ENCODE data around the gene CCDC134. TPM values are rescaled to one million over a fixed set of nuclear protein-coding genes. Genes with fewer than 3 reads are reported as not detected.

Gene CCDC134
- total RNA-seq, 1 donor from 2014 or later = 13.2 TPM

- H3K36me3 Mint-ChIP-seq (ENCODE audit: low read depth) = peaks cover 65% of the 10 kb centered on the region
- H3K9me3 Mint-ChIP-seq = no peaks in the 10 kb centered on the region
- peak overlapping the region; percentile 27 for H3K27ac Mint-ChIP-seq
- peaks cover 89% of the 10 kb centered on the region for H3K4me1 Mint-ChIP-seq
- H3K27me3 Mint-ChIP-seq = no peaks in the 10 kb centered on the region
- TF ChIP-seq CTCF (IDR thresholded peaks at IDR 0.05) = no peak
- intact Hi-C loops (cut with micrococcal nuclease) = no loop called here
- POLR2A ChIA-PET = interaction anchor here (0.7 to 4.5 kb wide), 8 partner anchors 10 to 97 kb away, joined by 3 to 40 read pairs (median 5); partner anchors contain the start of genes CCDC134, SREBF2 and TNFRSF13C
- no peak overlapping the region for H3K4me3 Mint-ChIP-seq
- ATAC-seq (ENCODE audit: low read depth) (no peak), DNase-seq (no peak)
- CTCF ChIA-PET = interaction anchor here (1.3 kb wide), 1 partner anchor 14 kb away, joined by 3 read pairs; no protein-coding TSS in a partner anchor
These were observed 42.8 kb downstream of the CCDC134 start for GRCh38 chr22:41842996-41843970.

- no peak for TF ChIP-seq CTCF (IDR thresholded peaks at IDR 0.05)
- POLR2A ChIA-PET = interaction anchor here (0.7 to 4.5 kb wide), 5 partner anchors 11 to 97 kb away, joined by 3 to 40 read pairs (median 3); partner anchors contain the start of genes SREBF2 and TNFRSF13C
- CTCF ChIA-PET = interaction anchor here (1.3 kb wide), 1 partner anchor 13 kb away, joined by 3 read pairs; no protein-coding TSS in a partner anchor
- intact Hi-C loops (cut with micrococcal nuclease) = no loop called here
- Mint-ChIP-seq H3K36me3 (ENCODE audit: low read depth) (peaks cover 58% of the 10 kb centered on the region), H3K27me3 (no peaks in the 10 kb centered on the region), H3K9me3 (no peaks in the 10 kb centered on the region), H3K27ac (peak overlapping the region; percentile 67), H3K4me1 (peaks cover 88% of the 10 kb centered on the region), H3K4me3 (no peak overlapping the region)
- DNase-seq = no peak
- ATAC-seq (ENCODE audit: low read depth) = peak; percentile 45
These were observed 43.6 kb downstream of the CCDC134 start for GRCh38 chr22:41844036-41844435.

- intact Hi-C loops (cut with micrococcal nuclease) = no loop called here
- DNase-seq (no peak), ATAC-seq (ENCODE audit: low read depth) (no peak)
- Mint-ChIP-seq H3K9me3 (no peaks in the 10 kb centered on the region), H3K27ac (no peak overlapping the region), H3K4me3 (no peak overlapping the region), H3K27me3 (no peaks in the 10 kb centered on the region), H3K36me3 (ENCODE audit: low read depth) (peaks cover 57% of the 10 kb centered on the region), H3K4me1 (peaks cover 87% of the 10 kb centered on the region)
- ChIA-PET POLR2A (interaction anchor here (0.5 to 4.5 kb wide), 5 partner anchors 11 to 354 kb away, joined by 3 to 40 read pairs (median 3); partner anchors contain the start of genes SREBF2 and TNFRSF13C), CTCF (no interaction called here)
- TF ChIP-seq CTCF (IDR thresholded peaks at IDR 0.05) = no peak
These were observed 44.0 kb downstream of the CCDC134 start for GRCh38 chr22:41844513-41844912.

- ATAC-seq (ENCODE audit: low read depth) (no peak), DNase-seq (no peak)
- Mint-ChIP-seq H3K4me1 (peaks cover 82% of the 10 kb centered on the region), H3K36me3 (ENCODE audit: low read depth) (peaks cover 53% of the 10 kb centered on the region), H3K27ac (peak overlapping the region; percentile 33), H3K27me3 (no peaks in the 10 kb centered on the region), H3K4me3 (no peak overlapping the region), H3K9me3 (no peaks in the 10 kb centered on the region)
- TF ChIP-seq CTCF (IDR thresholded peaks at IDR 0.05) = no peak
- CTCF ChIA-PET = interaction anchor here (1.2 kb wide), 1 partner anchor 12 kb away, joined by 3 read pairs; no protein-coding TSS in a partner anchor
- POLR2A ChIA-PET = interaction anchor here (0.6 to 1.0 kb wide), 2 partner anchors 12 to 15 kb away, joined by 3 to 5 read pairs; partner anchors contain the start of gene SREBF2
- intact Hi-C loops (cut with micrococcal nuclease) = no loop called here
These were observed 45.1 kb downstream of the CCDC134 start for GRCh38 chr22:41845380-41846267.

Data from activated B cell treated with CpG ODN at 0.5 μM for 24 hours (primary cell).